Fibroblast of mammary gland (primary cell): ENCODE results near the gene MAGI2.
A peak's percentile ranks its signal among the peaks of the same experiment; 100 is the strongest.

Experiments
- DNase-seq: peaks from one replicate; pipeline ENCODE4 v3.0.0-alpha.2; 2010; ENCODE audit warnings: low read depth
- H3K4me3 ChIP-seq: 2 replicates; pipeline ENCODE4 v1.5.1; 2011; ENCODE audit warnings: low read depth, mild to moderate bottlenecking, low read length, moderate library complexity; ENCODE audit not compliant: control insufficient read depth
- TF ChIP-seq, protein P1 (sequence below): conservative IDR thresholded peaks from 2 replicates; pipeline ENCODE4 v1.5.1; 2011; ENCODE audit warnings: low read depth, low read length, inconsistent platforms; ENCODE audit not compliant: control insufficient read depth, insufficient read depth

The MAGI2 gene

DNA sequence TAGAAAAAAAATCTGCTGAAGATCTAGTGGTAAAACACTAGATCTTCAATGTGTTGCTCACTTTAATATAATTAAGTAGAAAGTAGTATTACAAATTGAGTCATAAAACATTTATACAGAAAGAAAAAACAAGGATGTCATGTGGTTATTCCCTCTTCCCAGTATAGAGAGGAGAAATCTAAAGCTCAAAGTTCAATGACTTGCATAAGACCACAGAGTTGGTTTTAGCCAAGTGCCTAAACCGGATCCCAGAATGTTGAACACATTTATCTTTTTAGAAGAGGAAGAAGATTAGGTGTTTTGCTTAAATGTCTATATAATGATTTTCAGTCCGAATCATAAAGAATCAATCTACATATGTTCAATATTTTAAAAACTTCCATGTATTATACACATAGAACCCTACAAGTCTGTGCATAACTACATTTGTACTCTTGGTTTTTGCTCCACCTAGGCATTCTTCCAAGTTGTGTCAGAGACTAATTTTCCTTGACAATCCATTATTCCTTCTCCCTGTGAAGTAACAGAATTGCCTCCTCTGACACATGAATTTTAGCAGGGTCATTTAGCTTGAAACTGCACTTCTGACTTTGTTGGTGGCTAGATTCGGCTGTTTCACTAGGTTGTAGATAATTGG is 389.2 kb downstream of the MAGI2 start:
- no peak overlapping the region for H3K4me3 ChIP-seq
- TF ChIP-seq, protein P1, sequence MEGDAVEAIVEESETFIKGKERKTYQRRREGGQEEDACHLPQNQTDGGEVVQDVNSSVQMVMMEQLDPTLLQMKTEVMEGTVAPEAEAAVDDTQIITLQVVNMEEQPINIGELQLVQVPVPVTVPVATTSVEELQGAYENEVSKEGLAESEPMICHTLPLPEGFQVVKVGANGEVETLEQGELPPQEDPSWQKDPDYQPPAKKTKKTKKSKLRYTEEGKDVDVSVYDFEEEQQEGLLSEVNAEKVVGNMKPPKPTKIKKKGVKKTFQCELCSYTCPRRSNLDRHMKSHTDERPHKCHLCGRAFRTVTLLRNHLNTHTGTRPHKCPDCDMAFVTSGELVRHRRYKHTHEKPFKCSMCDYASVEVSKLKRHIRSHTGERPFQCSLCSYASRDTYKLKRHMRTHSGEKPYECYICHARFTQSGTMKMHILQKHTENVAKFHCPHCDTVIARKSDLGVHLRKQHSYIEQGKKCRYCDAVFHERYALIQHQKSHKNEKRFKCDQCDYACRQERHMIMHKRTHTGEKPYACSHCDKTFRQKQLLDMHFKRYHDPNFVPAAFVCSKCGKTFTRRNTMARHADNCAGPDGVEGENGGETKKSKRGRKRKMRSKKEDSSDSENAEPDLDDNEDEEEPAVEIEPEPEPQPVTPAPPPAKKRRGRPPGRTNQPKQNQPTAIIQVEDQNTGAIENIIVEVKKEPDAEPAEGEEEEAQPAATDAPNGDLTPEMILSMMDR = no peak
- DNase-seq = no peak

DNA sequence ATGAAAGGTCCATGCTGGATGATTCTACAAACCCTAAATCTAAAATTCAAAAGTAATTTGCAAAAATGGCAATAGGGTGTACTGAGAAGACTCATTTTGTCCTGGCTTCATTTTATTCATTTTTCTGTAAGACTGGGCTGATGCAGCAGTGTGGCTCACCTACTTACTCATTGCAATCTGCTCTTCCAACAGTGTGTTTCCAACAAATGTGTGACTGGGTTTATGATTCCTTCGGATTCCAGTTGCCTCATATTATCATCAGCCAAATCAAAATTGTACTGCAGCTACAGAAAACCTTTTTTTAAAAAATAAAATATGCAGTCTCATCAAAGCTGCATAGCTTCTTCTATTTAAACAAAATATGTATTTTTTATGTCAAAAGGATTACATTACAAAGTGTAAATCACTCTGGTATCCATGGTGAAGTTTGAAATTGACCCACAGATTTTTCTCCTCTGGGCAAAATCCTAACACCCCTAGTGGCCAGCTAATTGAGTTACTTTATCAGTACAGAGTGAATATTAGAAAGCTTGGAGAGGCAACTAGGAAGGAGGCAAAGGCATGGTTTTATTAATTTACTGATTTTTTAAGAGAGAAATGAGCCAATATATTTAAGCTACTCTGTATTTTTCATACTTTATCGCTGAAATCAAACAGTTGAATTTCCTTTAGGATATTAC is 390.3 kb downstream of the MAGI2 start:
- peak; percentile 14 for DNase-seq
- TF ChIP-seq, protein P1 = peak; percentile 15
- no peak overlapping the region for H3K4me3 ChIP-seq

DNA sequence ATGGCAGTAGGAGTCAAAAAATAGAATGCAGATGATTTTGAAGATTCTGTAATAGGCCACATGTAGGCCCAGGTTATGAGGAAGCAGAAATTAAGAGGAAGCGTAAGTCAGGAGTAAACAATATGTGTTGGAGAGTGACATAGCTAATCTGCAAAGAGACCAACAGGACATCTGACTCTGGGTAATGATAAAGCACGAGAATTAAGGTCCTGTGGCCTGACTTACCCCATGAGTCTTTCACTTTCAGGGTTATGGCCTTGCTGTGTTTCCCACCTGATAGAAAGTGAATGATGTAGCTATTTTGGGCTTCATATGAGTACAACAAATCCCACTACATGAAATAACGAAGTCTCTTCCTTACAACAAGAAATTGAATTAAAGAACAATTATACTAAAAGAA is 393.0 kb downstream of the MAGI2 start:
- TF ChIP-seq, protein P1 = no peak
- DNase-seq = no peak
- H3K4me3 ChIP-seq = no peak overlapping the region

DNA sequence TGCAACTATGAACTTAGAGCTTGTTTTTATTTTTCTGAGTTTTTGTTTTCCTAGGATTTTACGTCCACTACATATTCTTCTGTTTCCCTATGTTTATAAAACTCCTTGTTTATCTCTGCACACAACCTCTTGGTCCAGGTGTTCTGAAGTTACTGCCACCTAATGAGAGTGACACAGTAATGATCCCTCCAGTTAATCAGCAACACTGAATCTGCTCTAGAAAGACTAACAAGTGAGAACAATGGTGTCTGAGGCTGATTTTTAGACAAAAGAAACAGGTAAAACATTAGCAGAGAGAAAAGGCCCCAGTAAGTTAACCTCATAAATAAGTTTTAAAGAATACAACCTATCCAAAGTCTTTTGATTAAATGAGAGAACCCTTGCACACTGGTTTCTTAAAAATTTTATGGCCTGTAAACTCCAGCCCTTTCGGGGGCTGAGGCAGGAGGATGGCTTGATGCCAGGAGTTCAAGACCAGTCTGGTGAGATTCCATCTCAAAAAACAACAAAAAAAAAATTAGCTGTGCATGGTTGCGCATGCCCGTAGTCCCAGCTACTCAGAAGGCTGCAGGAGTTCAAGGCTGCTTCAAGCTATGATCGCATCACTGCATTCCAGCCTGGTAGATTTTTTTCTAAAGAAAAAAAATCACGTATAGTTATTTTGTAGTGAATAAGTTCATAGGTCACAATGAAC is 397.6 kb downstream of the MAGI2 start:
- DNase-seq = no peak
- TF ChIP-seq, protein P1 = no peak
- no peak overlapping the region for H3K4me3 ChIP-seq

DNA sequence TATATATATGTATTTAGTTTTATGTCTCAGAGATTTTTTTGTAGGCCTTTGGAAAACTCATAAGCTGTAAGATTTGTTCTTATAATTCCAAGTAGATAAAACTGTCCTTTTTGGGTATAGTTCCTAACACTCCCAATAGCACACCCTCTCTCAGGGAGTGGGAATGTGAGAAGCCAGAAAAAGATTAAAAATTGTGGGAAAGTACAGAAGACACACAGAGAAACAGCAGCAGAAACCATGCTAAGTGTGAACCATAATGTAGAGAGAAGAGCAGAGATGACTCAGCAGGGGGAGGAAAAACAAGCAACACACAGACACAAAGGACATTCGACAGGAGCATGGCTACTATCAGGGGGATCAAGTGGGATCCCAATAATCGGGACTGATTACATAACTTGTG is 401.6 kb downstream of the MAGI2 start:
- H3K4me3 ChIP-seq = no peak overlapping the region
- no peak for DNase-seq
- TF ChIP-seq, protein P1 = no peak

DNA sequence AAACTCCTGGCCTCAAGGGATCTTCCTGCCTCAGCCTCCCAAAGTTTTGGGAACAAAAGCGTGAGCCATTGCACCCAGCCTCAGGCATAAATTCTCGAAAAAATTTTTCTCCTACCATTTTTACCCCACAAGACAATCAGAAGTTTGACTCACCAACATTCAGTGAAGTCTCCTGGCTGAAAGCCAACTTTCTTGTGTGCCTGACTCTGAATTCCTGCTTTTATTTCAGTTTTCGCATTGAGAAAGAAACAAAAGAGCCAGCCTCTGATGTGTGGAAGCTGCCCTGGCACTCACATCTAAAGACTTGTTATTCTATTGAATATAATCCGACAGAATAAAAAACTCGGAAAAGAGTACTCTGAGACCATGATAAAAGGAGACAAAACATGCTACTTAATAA is 402.9 kb downstream of the MAGI2 start:
- H3K4me3 ChIP-seq = no peak overlapping the region
- TF ChIP-seq, protein P1 = no peak
- peak; percentile 60 for DNase-seq
